Stimulated activated CD4-positive, alpha-beta T cell treated with anti-CD3 and anti-CD28 coated beads, Interleukin-15, amount 100 ng/mL, for 48 hours (primary cell): ENCODE results near the gene OPN1MW2.
"Not testable (repeated sequence)": the region's sequence is repeated elsewhere in the genome, so short reads cannot be mapped to it uniquely, and the experiment has no call there.

Experiments used
- DNase-seq, 2 donors: peaks; one replicate each; pipeline ENCODE4 v3.0.0-alpha.2; 2020; ENCODE audit warnings: low read depth in 2 of 2

OPN1MW2 gene

DNA sequence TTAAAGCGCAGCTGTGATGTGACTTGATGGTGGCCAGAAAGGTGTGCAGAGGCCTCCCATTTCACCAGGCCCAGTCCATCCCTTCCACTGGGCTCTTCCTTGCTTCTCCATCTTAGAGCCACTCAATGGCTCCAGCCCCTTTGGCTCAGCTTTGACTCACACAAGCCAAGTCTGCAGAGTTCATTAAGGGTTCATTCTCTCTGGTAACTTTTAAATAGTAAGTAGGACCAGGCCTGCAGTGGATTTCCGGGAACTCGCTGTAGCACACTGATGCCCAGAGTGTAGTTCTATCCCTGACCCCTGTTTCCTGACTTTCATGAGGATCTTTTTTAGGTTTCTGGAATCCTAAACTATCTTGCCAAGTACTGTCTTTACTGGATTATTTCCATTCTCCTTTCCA, 49.7 kb downstream of the OPN1MW2 start:
- DNase-seq: not testable (repeated sequence)
